RWPE1 (cell line): ENCODE data around the gene TBC1D5.

Experiments used
- CTCF ChIA-PET: fragments of 350-600 bp; sonication (Branson Sonifier 250); formaldehyde crosslinking; extraction: SDS; loops from one replicate; lab custom pipeline; 2021; lab: Yijun Ruan, JAX
- POLR2A ChIA-PET: fragments of 400-600 bp; formaldehyde crosslinking; extraction: SDS; loops from one replicate; lab custom pipeline; 2020; ENCODE audit warnings: antibody characterized with exemption; ENCODE audit not compliant: low non-redundant PET; lab: Yijun Ruan, JAX
- DNase-seq: peaks from one replicate; pipeline ENCODE4 v3.0.0; 2012; ENCODE audit warnings: low spot score
- H3K27ac ChIP-seq: fragments of 450-650 bp; 2 replicates; pipeline ENCODE4 v1.5.1; 2017
- TF ChIP-seq, protein P1 (sequence below): fragments of 450-650 bp; conservative IDR thresholded peaks from 2 replicates; pipeline ENCODE4 v1.5.1; 2017; ENCODE audit warnings: low read depth, mild to moderate bottlenecking

Gene TBC1D5

DNA sequence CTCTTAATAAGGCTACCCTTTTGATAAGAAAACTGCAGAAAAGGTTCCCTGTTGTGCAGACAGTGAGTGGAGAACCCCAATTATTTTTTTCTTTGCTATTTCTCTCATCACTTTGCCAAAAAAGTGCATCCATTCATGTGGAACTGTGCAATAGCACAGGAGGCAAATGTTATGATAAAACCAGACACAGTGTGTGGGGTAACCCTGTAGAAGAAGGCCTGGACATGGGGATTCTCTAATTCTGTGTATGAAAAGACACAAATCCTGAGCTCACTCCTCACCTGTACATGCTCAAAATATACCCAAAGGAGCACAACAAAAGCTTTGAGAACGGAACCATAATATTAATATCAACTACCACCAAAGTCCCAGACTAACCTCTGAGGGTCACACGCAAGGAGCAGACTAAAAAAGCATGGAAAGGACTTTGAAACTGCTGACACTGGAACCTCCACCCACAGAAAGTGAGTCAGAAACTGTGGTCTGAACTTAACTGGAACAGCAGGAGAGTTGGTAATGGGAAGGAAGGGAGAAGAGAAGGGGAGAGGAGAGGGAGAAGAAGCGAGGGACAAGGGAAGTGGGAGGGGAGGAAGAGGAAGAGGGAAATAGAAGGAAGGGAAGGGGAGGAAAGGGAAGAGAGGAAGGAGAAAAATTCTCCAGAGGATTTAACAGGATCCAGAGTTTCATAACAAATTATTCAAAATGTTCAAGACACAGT is 299.9 kb downstream of the TBC1D5 start:
- POLR2A ChIA-PET, result no interaction called here
- CTCF ChIA-PET, result no interaction called here
- no peak for DNase-seq
- TF ChIP-seq, protein P1, sequence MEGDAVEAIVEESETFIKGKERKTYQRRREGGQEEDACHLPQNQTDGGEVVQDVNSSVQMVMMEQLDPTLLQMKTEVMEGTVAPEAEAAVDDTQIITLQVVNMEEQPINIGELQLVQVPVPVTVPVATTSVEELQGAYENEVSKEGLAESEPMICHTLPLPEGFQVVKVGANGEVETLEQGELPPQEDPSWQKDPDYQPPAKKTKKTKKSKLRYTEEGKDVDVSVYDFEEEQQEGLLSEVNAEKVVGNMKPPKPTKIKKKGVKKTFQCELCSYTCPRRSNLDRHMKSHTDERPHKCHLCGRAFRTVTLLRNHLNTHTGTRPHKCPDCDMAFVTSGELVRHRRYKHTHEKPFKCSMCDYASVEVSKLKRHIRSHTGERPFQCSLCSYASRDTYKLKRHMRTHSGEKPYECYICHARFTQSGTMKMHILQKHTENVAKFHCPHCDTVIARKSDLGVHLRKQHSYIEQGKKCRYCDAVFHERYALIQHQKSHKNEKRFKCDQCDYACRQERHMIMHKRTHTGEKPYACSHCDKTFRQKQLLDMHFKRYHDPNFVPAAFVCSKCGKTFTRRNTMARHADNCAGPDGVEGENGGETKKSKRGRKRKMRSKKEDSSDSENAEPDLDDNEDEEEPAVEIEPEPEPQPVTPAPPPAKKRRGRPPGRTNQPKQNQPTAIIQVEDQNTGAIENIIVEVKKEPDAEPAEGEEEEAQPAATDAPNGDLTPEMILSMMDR, result no peak
- H3K27ac ChIP-seq, result no peak overlapping the region

DNA sequence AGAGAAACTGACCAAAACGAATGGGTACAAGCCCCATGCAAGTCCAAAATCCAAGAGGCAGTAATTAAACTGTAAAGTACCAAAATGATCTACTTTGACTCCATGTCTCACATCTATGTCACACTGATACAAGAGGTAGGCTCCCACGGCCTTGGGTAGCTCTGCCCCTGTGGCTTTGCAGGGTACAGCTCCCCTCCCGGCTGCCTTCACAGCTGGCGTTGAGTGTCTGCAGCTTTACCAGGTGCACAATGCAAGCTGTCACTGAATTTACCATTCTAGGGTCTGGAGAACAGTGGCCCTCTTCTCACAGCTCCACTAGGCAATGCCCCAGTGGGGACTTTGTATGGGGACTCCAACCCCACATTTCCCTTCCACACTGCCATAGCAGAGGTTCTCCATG is 308.6 kb downstream of the TBC1D5 start:
- TF ChIP-seq, protein P1, result no peak
- no peak for DNase-seq
- H3K27ac ChIP-seq, result no peak overlapping the region
- ChIA-PET POLR2A (no interaction called here), CTCF (no interaction called here)

DNA sequence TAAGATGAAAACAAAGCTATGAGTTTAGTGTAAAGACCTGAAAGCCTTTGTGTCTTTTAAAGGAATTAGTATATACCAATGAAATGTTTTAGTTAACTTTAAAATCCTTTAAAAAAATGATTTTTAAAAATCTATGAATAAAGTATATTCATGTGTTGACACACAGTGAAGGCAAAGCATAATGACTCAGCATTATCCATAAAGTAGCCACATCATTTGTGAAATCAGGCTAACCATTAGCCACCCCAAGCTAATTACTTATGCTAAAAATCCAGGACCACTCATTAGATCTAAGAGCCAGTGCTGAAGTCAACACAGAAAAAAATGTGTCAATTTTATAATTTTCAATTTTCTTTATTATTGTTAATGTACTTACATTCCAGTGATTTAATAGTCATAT is 310.2 kb downstream of the TBC1D5 start:
- DNase-seq, result peak; percentile 1
- H3K27ac ChIP-seq, result no peak overlapping the region
- CTCF ChIA-PET, result interaction anchor here (0.6 kb wide), 1 partner anchor 185 kb away, joined by 3 read pairs; no protein-coding TSS in a partner anchor
- TF ChIP-seq, protein P1, result no peak
- POLR2A ChIA-PET, result no interaction called here

DNA sequence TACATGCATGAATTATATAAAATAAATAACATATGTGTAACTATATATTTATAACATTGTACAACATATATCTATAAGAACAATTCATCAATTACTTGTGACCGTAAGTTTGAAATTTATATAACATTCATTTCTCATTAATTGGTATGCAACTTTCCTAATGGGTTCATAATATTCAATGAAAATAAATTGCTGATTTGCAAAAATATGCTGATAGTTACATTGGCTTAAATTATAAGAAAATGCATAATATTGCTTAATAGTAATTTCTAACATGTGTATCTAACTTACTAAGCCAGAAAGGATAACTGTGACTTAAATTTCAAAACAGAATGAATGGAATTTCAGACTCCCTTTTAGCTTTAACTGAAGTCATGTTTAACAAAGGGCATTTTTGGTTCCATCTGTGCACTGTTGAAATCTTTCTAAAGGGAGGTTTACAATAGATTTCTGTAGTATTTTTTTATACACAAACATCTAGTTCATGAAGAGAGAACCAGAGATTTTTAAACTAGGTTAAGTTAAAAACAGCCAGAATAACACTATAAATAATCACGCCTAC is 310.9 kb downstream of the TBC1D5 start:
- DNase-seq, result no peak
- CTCF ChIA-PET, result interaction anchor here (0.6 kb wide), 1 partner anchor 1162 kb away, joined by 3 read pairs; no protein-coding TSS in a partner anchor
- POLR2A ChIA-PET, result no interaction called here

DNA sequence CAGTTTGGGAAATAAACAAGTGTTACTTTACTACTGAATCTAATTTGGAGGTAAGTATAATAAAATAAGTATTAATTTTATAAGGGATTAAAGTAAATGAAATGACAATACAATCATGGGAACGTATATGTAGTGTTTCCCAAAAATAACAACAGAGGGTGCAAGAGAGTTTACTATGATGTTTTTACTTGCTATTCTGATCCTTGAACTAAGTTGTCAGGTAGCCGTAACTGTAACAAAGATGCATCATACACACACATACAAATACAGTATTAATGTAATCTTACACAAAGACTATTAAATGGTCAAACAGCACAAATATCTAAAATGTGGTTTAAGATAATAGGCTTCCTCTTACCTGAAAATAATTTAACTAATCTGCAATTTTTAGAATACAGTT is 311.4 kb downstream of the TBC1D5 start:
- POLR2A ChIA-PET, result no interaction called here
- H3K27ac ChIP-seq, result no peak overlapping the region
- CTCF ChIA-PET, result interaction anchor here (0.6 to 2.2 kb wide), 3 partner anchors 304 to 1162 kb away, joined by 3 to 8 read pairs (median 3); no protein-coding TSS in a partner anchor

More for the DNA sequence above, 310.9 kb downstream of the TBC1D5 start:
- no peak overlapping the region for H3K27ac ChIP-seq
- TF ChIP-seq, protein P1, result no peak

DNA sequence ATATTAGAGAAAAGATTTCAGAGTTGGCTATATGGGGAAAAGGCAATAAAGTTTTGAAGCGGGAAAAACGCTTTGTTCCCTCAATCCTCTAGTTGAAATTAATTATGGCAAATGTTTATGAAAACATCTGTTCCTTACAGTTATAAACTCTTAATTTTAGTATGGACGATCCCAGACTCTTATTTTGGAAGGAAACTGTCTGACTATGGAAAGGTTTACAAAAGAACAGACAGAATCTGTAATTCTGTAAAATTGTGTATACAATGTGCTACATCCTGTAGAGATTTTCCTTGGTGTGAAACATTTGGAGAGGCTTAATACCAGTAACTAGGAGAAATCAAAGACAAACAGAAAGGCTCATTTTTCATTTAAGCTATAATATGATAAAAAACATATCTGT is 311.8 kb downstream of the TBC1D5 start:
- no peak overlapping the region for H3K27ac ChIP-seq
- POLR2A ChIA-PET, result no interaction called here
- no peak for DNase-seq
- CTCF ChIA-PET, result interaction anchor here (0.6 to 2.2 kb wide), 2 partner anchors 304 to 411 kb away, joined by 3 to 8 read pairs; no protein-coding TSS in a partner anchor
- TF ChIP-seq, protein P1, result no peak

More for the DNA sequence above, 311.4 kb downstream of the TBC1D5 start:
- DNase-seq, result peak; percentile 11
- TF ChIP-seq, protein P1, result peak; percentile 51
